ENCODE data around the gene SEC23B. TPM values are rescaled to one million over a fixed set of nuclear protein-coding genes. Genes with fewer than 3 reads are reported as not detected.
A peak's percentile ranks its signal among the peaks of the same experiment; 100 is the strongest.

SEC23B gene
- total RNA-seq: 10 to 100 TPM; 63.0 to 97.8 TPM

DNA sequence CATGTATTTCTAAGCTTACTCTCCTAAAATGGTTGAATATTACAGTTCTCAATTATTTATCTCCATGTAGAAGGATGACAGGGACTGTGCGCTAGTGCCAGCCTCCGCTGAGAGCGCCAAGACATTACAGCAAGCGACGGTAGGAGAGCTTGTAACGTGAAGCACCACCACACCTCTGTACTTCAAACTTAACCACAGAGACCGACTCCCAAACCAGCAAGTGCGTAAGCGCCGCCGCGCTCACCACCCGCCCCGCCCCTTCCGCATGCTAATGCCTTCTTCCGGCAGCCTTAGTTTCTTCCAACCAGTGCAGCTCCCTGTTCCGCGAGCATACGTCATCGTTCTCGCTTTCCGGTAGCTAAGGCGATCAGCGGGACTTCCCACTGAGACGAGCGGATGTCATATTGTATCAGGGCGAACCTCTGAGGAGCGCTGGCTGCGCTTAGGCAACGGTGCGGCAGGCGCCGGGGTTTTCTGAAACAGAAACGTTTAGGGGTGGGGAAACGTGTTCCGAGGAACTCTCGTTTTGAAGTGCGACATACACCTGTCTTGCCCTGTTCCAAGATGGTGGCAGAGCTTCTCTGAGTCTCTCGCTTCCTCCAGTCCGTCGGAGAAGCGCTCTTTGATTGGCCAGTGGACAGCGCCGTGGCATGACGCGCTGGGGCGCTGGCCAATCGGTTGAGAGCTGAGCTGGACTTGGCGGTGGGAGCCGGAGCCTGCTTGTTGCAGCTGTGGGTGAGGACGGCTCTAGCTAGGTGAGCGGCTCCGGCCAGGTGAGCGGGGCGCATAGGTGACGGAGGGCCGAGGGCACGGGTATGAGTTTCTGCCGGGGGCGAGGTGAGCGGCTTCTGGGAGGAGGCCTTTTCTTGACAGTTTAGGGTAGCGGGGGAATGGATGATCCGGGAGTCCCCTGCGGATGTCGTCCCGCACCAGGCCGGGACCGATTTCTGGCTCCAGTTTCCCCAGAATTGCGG, at the start of gene SEC23B:
Gene SEC23B, plus strand, starts transcription at position 723 of the 974 bp plus-strand sequence. CDS start 2,896 bp downstream, outside the sequence.
- H3K36me3 Mint-ChIP-seq: peaks cover 36% of the 10 kb centered on the region
- DNase-seq: peak; percentile 98
- peaks cover 54% of the 10 kb centered on the region for H3K4me1 Mint-ChIP-seq
- CTCF ChIA-PET: interaction anchor here (0.9 to 3.9 kb wide), 5 partner anchors 11 to 1544 kb away, joined by 3 to 39 read pairs (median 4); partner anchors contain the start of genes CFAP61, CRNKL1, DZANK1 and POLR3F
- H3K9me3 Mint-ChIP-seq (ENCODE audit: low read depth): no peaks in the 10 kb centered on the region
- H3K27me3 Mint-ChIP-seq: peaks cover 2% of the 10 kb centered on the region
- ATAC-seq: peak; percentile 96
- H3K27ac Mint-ChIP-seq: peak within 1 kb of the TSS; percentile 100
- H3K4me3 Mint-ChIP-seq: peak within 1 kb of the TSS; percentile 100

- no peak for ATAC-seq
- Mint-ChIP-seq H3K4me3 (peak overlapping the region; percentile 94), H3K9me3 (ENCODE audit: low read depth) (no peaks in the 10 kb centered on the region), H3K36me3 (no peaks in the 10 kb centered on the region), H3K27me3 (no peaks in the 10 kb centered on the region), H3K4me1 (peaks cover 30% of the 10 kb centered on the region), H3K27ac (no peak overlapping the region)
- CTCF ChIA-PET: interaction anchor here (1.1 to 2.6 kb wide), 2 partner anchors 31 to 41 kb away, joined by 3 to 9 read pairs; partner anchors contain the start of genes RBBP9 and SEC23B
- DNase-seq: no peak
Observed at GRCh38 chr20:18465536-18466200, 42.1 kb upstream of the SEC23B start.

- no peak for ATAC-seq
Observed at GRCh38 chr20:18466574-18466893, 41.2 kb upstream of the SEC23B start.

GRCh38 chr20:18466894-18467730, 40.6 kb upstream of the SEC23B start, which contains the start of the genes DZANK1 and POLR3F:
Gene DZANK1 (minus strand): TSS chr20:18467030. CDS start chr20:18465358, 1,672 bp downstream.
Gene POLR3F (plus strand): TSS chr20:18467390. CDS start chr20:18467507, 117 bp downstream.
- DNase-seq: peak; percentile 95
- Mint-ChIP-seq H3K4me3 (peak within 1 kb of the TSS; percentile 94), H3K27ac (peak within 1 kb of the TSS; percentile 88), H3K4me1 (peaks cover 30% of the 10 kb centered on the region), H3K9me3 (ENCODE audit: low read depth) (no peaks in the 10 kb centered on the region), H3K36me3 (no peaks in the 10 kb centered on the region), H3K27me3 (no peaks in the 10 kb centered on the region)
- ATAC-seq: peak; percentile 98
- CTCF ChIA-PET: interaction anchor here (1.0 to 2.6 kb wide), 6 partner anchors 8 to 179 kb away, joined by 3 to 13 read pairs (median 6); partner anchors contain the start of genes RBBP9, SEC23B and ZNF133

More at GRCh38 chr20:18466574-18466893, 41.2 kb upstream of the SEC23B start:
- H3K9me3 Mint-ChIP-seq (ENCODE audit: low read depth): no peaks in the 10 kb centered on the region
- H3K4me1 Mint-ChIP-seq: peaks cover 30% of the 10 kb centered on the region
- H3K4me3 Mint-ChIP-seq: peak overlapping the region; percentile 94
- peak overlapping the region; percentile 88 for H3K27ac Mint-ChIP-seq
- H3K36me3 Mint-ChIP-seq: no peaks in the 10 kb centered on the region
- no peak for DNase-seq
- no peaks in the 10 kb centered on the region for H3K27me3 Mint-ChIP-seq
- CTCF ChIA-PET: interaction anchor here (1.0 to 2.6 kb wide), 6 partner anchors 9 to 178 kb away, joined by 3 to 13 read pairs (median 6); partner anchors contain the start of genes RBBP9, SEC23B and ZNF133

GRCh38 chr20:18477218-18477617, 30.5 kb upstream of the SEC23B start:
- Mint-ChIP-seq H3K36me3 (peaks cover 23% of the 10 kb centered on the region), H3K4me1 (no peaks in the 10 kb centered on the region), H3K27me3 (no peaks in the 10 kb centered on the region), H3K27ac (no peak overlapping the region), H3K9me3 (ENCODE audit: low read depth) (no peaks in the 10 kb centered on the region), H3K4me3 (no peak overlapping the region)
- DNase-seq (no peak), ATAC-seq (no peak)
- CTCF ChIA-PET: interaction anchor here (1.9 kb wide), 1 partner anchor 10 kb away, joined by 7 read pairs; the partner anchor contains the start of genes DZANK1 and POLR3F

DNA sequence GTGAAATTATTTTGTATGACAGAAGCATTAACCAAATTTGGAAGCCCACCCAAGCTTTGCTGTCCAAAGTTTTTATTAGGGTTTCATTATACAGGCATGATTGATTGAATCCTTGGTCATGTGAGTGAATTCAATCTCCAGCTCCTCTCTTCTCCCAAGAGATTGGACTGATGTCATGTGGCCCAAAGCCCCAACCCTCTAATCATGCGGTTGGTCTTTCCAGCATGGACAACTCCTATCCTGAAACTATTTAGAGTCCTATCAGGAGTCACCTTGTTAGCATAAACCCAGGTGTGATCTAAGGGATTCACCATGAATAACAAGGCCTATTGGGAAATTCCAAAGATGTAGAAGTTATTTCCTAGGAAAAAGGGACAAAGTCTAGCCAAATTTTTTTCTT, 29.9 kb upstream of the SEC23B start:
- Mint-ChIP-seq H3K36me3 (peaks cover 27% of the 10 kb centered on the region), H3K9me3 (ENCODE audit: low read depth) (no peaks in the 10 kb centered on the region), H3K27ac (no peak overlapping the region), H3K27me3 (no peaks in the 10 kb centered on the region), H3K4me3 (no peak overlapping the region), H3K4me1 (no peaks in the 10 kb centered on the region)
- no peak for ATAC-seq
- DNase-seq: no peak
- CTCF ChIA-PET: interaction anchor here (1.9 kb wide), 1 partner anchor 11 kb away, joined by 7 read pairs; the partner anchor contains the start of genes DZANK1 and POLR3F

DNA sequence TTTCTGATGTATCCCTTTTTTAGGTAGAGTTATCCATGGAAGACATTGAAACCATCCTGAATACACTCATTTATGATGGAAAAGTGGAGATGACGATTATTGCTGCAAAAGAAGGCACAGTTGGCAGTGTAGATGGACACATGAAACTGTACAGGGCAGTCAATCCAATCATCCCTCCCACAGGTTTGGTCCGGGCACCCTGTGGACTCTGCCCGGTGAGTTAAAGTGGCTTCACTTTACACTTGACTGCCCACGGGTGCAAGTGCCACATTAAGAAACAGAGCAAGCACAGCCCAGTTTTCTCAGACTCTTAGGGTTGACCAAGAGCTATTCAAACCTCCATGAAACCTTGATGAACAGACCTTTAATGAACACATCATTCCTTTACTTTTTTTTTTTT, 26.1 kb upstream of the SEC23B start:
- Mint-ChIP-seq H3K27ac (no peak overlapping the region), H3K27me3 (no peaks in the 10 kb centered on the region), H3K4me3 (no peak overlapping the region), H3K9me3 (ENCODE audit: low read depth) (no peaks in the 10 kb centered on the region), H3K4me1 (no peaks in the 10 kb centered on the region), H3K36me3 (peaks cover 26% of the 10 kb centered on the region)
- ATAC-seq (no peak), DNase-seq (no peak)
- CTCF ChIA-PET: no interaction called here

GRCh38 chr20:18488301-18488700, 19.4 kb upstream of the SEC23B start:
- DNase-seq: no peak
- CTCF ChIA-PET: no interaction called here
- H3K27me3 Mint-ChIP-seq: no peaks in the 10 kb centered on the region
- H3K4me1 Mint-ChIP-seq: peaks cover 2% of the 10 kb centered on the region
- H3K27ac Mint-ChIP-seq: no peak overlapping the region
- no peak for ATAC-seq
- H3K4me3 Mint-ChIP-seq: no peak overlapping the region
- H3K9me3 Mint-ChIP-seq (ENCODE audit: low read depth): no peaks in the 10 kb centered on the region
- peaks cover 35% of the 10 kb centered on the region for H3K36me3 Mint-ChIP-seq

GRCh38 chr20:18496042-18496441, 11.7 kb upstream of the SEC23B start:
- H3K27ac Mint-ChIP-seq: no peak overlapping the region
- DNase-seq: no peak

DNA sequence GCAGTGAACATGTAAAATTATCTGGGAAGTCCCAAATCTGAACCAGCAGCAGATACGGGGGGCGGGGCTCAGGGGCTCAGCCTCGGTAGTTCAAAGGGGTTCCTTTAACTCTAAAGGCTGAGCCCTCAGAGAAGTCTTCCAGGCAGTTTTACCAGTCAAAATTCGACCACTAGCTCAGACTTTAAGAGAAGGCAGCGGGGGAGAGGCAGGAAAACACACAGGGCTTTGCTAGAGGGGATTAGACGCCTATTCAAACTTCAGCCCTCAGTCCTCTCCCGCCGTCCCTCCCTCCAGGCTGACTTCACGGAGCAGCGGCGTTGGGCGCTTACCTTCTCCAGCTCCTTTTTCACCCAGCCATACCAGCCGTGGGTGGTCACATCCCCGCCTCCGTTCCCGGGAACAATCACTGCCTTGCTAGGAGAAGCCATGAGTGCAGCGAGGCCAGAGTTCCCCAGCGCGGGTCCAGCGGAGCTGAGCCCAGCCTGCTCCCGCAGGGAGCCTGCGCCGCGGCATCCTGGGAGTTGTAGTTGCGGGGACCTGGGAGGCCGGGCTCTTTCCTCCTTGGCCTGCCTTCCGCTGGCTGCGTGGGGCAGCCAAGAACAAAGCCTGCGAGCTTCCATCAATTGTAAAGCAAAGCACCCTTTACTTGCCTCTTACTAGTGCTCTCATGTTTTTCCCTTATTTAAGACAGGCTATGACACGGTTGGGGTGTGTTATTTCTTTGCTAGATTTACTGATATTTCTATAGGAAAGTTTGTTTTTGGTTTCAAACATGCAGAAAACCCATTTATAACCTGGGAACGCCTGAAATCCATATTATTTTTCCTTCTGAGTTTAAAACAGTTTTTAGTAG, 10.8 kb upstream of the SEC23B start, which contains the start of gene RBBP9:
Gene RBBP9, minus strand, starts transcription at position 486 of the 853 bp plus-strand sequence. Its CDS starts 58 bp downstream, at position 428.
- CTCF ChIA-PET: interaction anchor here (0.9 to 3.8 kb wide), 8 partner anchors 9 to 212 kb away, joined by 3 to 39 read pairs (median 4); partner anchors contain the start of genes DZANK1, POLR3F and SEC23B
- H3K9me3 Mint-ChIP-seq (ENCODE audit: low read depth): no peaks in the 10 kb centered on the region
- DNase-seq (peak; percentile 84), ATAC-seq (peak; percentile 99)
- peaks cover 13% of the 10 kb centered on the region for H3K36me3 Mint-ChIP-seq
- H3K27me3 Mint-ChIP-seq: no peaks in the 10 kb centered on the region
- peak within 1 kb of the TSS; percentile 99 for H3K4me3 Mint-ChIP-seq
- peaks cover 22% of the 10 kb centered on the region for H3K4me1 Mint-ChIP-seq
- peak within 1 kb of the TSS; percentile 86 for H3K27ac Mint-ChIP-seq

More at GRCh38 chr20:18496042-18496441, 11.7 kb upstream of the SEC23B start:
- Mint-ChIP-seq H3K27me3 (no peaks in the 10 kb centered on the region), H3K36me3 (peaks cover 13% of the 10 kb centered on the region), H3K9me3 (ENCODE audit: low read depth) (no peaks in the 10 kb centered on the region), H3K4me3 (peak overlapping the region; percentile 99), H3K4me1 (peaks cover 20% of the 10 kb centered on the region)
- ATAC-seq: no peak
- CTCF ChIA-PET: interaction anchor here (0.7 to 3.8 kb wide), 6 partner anchors 10 to 419 kb away, joined by 3 to 39 read pairs (median 4); partner anchors contain the start of genes DZANK1, POLR3F and SEC23B

- ATAC-seq: no peak
- Mint-ChIP-seq H3K36me3 (peaks cover 11% of the 10 kb centered on the region), H3K4me3 (peak overlapping the region; percentile 99), H3K9me3 (ENCODE audit: low read depth) (no peaks in the 10 kb centered on the region), H3K27ac (peak overlapping the region; percentile 36), H3K27me3 (no peaks in the 10 kb centered on the region), H3K4me1 (peaks cover 22% of the 10 kb centered on the region)
- CTCF ChIA-PET: interaction anchor here (0.9 to 3.8 kb wide), 6 partner anchors 9 to 212 kb away, joined by 3 to 39 read pairs (median 4); partner anchors contain the start of genes DZANK1, POLR3F and SEC23B
- no peak for DNase-seq
Observed at GRCh38 chr20:18497603-18498002, 10.1 kb upstream of the SEC23B start.
